Hippocampal formation (tissue), 2 donors: Measurements from ENCODE around the gene PHF20.
"Not testable (repeated sequence)": the region's sequence is repeated elsewhere in the genome, so short reads cannot be mapped to it uniquely, and the experiment has no call there.

Experiments
- DNase-seq, 2 donors: peaks; one replicate each; lab custom pipeline; 2025; lab: John Stamatoyannopoulos, UW

PHF20 gene

GRCh38 chr20:35920523-35920922 is 148.7 kb downstream of the PHF20 start:
- no peak for DNase-seq

- no peak for DNase-seq
Observed at GRCh38 chr20:35929301-35929700, 157.5 kb downstream of the PHF20 start.

- no peak for DNase-seq
Observed at GRCh38 chr20:35934050-35934449, 162.2 kb downstream of the PHF20 start.

- DNase-seq, result no peak
Observed at GRCh38 chr20:35939264-35939663, 167.4 kb downstream of the PHF20 start.

GRCh38 chr20:35941620-35942019 is 169.8 kb downstream of the PHF20 start:
- DNase-seq, result no peak

GRCh38 chr20:35942243-35942642 is 170.4 kb downstream of the PHF20 start:
- DNase-seq, result no peak

GRCh38 chr20:35947489-35947888 is 175.7 kb downstream of the PHF20 start:
- peak in 1 of 2 donors; percentile 1 for DNase-seq

GRCh38 chr20:35947907-35948306 is 176.1 kb downstream of the PHF20 start:
- DNase-seq, result no peak

- DNase-seq, result no peak
Observed at GRCh38 chr20:35950093-35950492, 178.3 kb downstream of the PHF20 start.

- DNase-seq, result not testable (repeated sequence)
Observed at GRCh38 chr20:35952080-35952479, 180.3 kb downstream of the PHF20 start.

GRCh38 chr20:35952480-35953386 is 180.9 kb downstream of the PHF20 start:
- no peak for DNase-seq

- DNase-seq, result peak in 1 of 2 donors; percentile 54
Observed at GRCh38 chr20:35953387-35954199, 181.8 kb downstream of the PHF20 start.

- peak; percentile 95 to 97 for DNase-seq
Observed at GRCh38 chr20:35954200-35954906, 182.5 kb downstream of the PHF20 start, which contains the start of gene SCAND1. Gene SCAND1, minus strand, starts transcription at chr20:35954502. Its CDS starts 218 bp downstream, at chr20:35954284.

GRCh38 chr20:35954907-35955251 is 183.1 kb downstream of the PHF20 start:
- peak in 1 of 2 donors; percentile 52 for DNase-seq

- DNase-seq, result no peak
Observed at GRCh38 chr20:35956616-35957015, 184.8 kb downstream of the PHF20 start.

GRCh38 chr20:35959291-35959690 is 187.5 kb downstream of the PHF20 start:
- not testable (repeated sequence) for DNase-seq

- DNase-seq, result no peak
Observed at GRCh38 chr20:35963878-35964277, 192.1 kb downstream of the PHF20 start.

- DNase-seq, result no peak
Observed at GRCh38 chr20:35967979-35968640, 196.3 kb downstream of the PHF20 start, which contains the start of gene CNBD2. Gene CNBD2, plus strand, starts transcription at chr20:35968590. Its CDS starts 173 bp downstream, at chr20:35968763.

- DNase-seq, result no peak
Observed at GRCh38 chr20:35968930-35969329, 197.1 kb downstream of the PHF20 start.

GRCh38 chr20:35971981-35972380 is 200.2 kb downstream of the PHF20 start:
- no peak for DNase-seq

GRCh38 chr20:35972462-35972861 is 200.6 kb downstream of the PHF20 start:
- peak in 1 of 2 donors; percentile 10 for DNase-seq
